Ramos (cell line): ENCODE data around the gene TRAPPC6A.

ENCODE experiments used
- in situ Hi-C: fragments of 300-500 bp; cut with MboI; formaldehyde crosslinking; loops from one replicate; pipeline ENCODE4 v1.14.3; 2022; ENCODE audit warnings: low sequenced_read_pairs; ENCODE audit not compliant: unreplicated experiment

TRAPPC6A gene

GRCh38 chr19:45151821-45152503 is 26.1 kb downstream of the TRAPPC6A start:
- in situ Hi-C loops: no loop called here

DNA sequence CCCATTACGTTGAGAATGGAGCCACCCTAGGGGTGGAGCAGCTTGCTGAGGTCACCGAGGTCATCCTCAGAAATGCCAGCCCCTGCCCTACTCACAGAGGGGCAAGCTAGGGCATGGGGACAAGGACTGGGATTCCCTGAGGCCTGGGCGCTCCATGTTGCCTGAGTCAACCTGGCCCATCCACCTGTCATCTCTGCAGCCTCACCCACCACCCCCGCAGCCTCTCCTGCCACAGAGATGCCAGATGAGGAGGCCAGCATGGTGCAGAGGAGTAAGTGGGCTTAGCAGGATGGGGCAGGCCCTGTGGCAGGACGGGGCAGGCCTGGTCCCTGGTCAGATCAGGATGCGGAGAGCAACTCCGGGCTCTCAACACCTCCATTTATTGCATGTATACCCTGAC is 26.7 kb downstream of the TRAPPC6A start:
- in situ Hi-C loops: no loop called here

DNA sequence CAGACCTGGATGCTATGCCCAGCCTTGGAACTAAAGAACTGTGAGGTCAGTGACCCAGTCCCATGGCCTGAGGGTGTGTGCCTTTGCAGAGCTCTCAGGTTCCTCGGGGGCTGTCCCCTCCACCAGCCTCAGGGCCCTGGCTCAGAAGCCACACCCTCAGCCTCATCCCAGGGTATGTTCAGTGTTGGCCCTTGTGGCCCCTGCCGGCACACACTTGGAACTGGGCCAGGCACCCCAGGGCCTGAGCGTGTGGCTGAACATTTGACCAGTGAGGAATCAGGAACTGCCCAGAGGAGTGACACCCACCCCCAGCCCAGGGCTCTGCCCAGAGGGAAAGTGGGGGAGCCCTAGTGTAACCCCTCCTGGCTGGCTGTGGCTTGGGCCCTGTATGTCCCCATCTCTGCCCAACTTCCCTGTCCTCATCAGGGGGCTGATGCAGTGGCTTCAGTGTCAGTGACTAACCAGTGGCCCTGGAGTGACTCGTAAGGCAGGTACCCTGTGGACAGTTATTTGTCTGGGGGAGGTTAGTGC is 27.2 kb downstream of the TRAPPC6A start:
- in situ Hi-C loops: no loop called here

DNA sequence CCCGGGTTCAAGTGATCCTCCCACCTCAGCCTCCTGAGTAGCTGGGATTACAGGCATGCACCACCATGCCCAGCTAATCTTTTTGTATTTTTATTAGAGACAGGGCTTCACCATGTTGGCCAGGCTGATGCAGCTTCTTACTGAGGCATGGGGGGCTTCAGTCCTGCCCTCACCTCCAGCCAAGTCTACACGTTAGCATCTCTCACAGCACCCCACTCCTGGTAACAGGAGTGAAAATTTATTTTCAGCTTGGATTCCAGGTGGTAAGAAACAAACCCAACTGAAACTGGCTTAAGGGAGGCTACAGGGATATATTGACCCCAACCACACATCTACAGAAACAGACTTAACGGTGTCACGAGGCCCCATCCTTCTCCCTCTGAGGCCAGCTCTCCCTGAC is 27.9 kb downstream of the TRAPPC6A start:
- in situ Hi-C loops: no loop called here

GRCh38 chr19:45149129-45149528 is 28.9 kb downstream of the TRAPPC6A start:
- in situ Hi-C loops: no loop called here

DNA sequence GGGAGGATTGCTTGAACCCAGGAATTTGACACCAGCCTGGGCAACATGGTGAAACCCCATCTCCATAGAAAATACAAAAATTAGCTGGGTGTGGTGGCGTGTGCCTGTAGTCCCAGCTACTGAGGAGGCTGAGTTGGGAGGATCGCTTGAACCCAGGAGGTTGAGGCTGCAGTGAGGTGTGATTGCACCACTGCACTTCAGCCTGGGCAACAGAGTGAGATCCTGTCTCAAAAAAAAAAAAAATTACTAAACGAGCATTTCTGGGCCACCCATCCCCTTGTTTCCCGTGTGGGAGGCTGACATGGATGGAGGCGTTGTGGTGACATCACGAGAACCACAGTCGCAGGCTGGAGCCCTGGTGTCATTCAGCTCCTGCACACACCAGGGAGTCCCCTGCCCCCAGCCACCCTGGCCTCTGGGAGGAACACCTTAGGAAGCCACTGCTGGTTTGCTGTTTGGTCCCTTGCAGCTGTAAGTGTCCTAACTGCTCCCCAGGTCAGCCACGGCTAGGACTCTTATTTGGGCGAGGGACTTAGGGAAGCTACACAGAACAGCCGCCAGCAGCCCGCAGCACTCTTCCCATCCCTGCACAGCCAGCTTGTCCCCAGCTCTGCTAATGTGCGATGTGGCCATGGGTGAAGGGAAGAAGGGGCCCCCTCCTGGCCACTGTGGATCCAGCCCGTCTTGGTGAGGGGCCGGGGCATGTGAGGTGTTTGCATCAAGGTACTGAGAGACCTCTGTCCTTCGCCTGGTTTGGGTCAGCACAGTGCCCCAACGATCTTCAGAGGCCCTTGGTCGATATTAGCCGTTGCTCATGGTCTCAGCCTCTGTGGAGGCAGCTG is 30.0 kb downstream of the TRAPPC6A start:
- in situ Hi-C loops: no loop called here

DNA sequence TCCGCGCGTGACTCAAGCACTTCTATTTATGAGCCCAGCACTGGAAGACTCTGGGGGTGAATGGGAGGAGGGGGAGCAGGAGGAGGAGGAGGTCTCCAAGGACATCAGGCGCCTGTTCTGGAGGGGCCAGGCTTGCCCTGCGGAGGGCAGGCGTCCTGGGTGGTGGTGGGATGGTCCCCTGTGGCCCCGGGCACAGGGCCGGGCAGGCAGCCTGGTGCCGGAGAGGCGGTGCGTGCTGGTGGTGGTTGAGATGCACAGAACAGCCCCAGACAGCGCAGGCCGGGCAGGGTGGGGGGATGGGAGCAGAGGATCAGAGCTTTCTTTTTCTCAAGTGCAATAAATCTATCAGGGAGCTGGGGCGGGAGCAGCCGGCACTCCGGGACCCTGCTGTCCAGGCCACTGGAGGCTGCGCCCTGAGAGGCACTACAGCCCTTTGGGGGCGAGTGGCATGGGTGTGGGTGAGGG is 31.3 kb downstream of the TRAPPC6A start:
- in situ Hi-C loops: no loop called here

GRCh38 chr19:45146251-45146650 is 31.8 kb downstream of the TRAPPC6A start:
- in situ Hi-C loops: no loop called here

GRCh38 chr19:45145270-45146189 is 32.5 kb downstream of the TRAPPC6A start:
- in situ Hi-C loops: no loop called here

DNA sequence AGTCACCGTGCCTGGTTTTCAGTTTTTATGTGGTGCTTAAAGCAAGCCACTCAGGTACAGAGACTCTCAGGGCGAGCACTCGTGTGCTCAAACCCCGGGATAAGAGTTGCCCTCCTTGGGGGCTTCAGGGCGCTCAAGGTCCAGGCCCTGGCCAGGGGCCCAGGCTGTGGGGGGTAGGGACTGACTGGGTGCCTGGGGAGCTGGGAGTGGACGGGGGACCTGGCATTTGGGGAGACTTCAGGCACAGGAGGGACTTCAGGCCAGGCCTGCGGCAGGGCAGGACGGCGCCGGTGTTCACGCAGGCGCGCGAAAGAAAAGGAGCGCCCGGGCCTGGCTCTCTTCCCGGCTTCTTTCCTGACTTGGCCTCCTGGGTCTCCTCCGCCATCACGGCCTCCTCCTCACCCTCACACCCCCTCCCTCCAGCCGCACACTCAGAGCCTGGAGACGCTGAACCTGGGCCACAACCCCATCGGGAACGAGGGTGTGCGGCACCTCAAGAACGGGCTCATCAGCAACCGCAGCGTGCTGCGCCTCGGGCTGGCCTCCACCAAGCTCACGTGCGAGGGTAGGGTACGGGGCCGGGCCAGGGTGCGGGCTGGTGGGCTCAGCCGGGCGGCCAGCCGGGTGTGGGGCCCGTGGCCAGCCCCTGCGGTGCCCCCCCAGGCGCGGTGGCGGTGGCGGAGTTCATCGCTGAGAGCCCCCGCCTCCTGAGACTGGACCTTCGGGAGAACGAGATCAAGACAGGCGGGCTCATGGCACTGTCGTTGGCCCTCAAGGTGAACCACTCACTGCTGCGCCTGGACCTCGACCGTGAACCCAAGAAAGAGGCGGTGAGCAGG is 33.4 kb downstream of the TRAPPC6A start:
- in situ Hi-C loops: no loop called here

GRCh38 chr19:45142726-45143110 is 35.3 kb downstream of the TRAPPC6A start:
- in situ Hi-C loops: no loop called here

GRCh38 chr19:45142016-45142725 is 35.9 kb downstream of the TRAPPC6A start:
- in situ Hi-C loops: no loop called here

DNA sequence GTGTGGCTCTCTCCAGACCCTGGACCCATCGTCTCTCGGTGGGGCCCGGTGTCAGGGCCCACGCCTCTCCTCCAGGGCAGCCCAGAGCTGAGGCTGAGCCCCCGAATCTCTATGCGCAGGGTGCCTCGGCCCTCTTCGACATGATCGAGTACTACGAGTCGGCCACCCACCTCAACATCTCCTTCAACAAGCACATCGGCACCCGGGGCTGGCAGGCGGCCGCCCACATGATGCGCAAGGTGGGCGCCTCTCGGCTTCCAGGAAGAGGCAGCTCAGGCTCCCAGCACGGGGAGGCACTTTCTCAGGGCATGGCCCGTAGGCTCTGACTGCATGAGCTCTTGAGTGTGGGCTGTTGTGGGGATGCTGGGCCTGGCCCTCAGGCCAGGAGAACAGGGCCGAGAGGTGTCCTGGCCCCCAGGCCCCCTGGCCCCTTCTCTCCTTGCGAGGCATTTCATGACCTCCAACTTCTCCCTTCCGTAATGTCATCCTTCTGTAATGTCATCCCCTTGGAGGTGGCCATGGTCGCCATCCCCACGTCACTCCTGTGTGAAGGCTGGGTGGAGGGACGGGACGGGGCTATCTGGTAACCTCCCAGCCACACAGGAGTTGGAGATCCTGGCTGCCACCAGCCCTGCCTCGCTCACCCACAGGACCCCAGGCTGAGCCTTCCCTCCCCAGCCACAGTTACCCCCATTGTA is 36.7 kb downstream of the TRAPPC6A start:
- in situ Hi-C loops: no loop called here

- in situ Hi-C loops: no loop called here
These were observed 37.5 kb downstream of the TRAPPC6A start for GRCh38 chr19:45140533-45140932.

DNA sequence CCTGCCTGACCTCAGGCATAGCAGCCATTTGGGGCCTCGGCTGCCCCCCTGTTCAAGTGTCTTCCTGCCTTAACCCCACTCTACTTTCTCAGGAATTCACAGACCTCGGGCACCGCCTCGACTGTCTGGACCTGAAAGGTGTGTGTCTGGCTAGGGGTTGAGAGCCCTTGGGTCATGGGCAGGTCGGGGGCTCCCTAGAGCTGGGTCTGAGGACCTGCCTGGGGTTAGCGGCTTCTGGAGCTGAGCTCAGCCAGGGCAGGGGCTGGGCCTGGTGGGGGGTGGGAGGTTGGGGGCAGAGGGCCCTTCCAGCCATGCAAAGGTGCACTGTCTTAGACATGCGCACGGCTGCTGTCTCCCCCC is 37.9 kb downstream of the TRAPPC6A start:
- in situ Hi-C loops: no loop called here

DNA sequence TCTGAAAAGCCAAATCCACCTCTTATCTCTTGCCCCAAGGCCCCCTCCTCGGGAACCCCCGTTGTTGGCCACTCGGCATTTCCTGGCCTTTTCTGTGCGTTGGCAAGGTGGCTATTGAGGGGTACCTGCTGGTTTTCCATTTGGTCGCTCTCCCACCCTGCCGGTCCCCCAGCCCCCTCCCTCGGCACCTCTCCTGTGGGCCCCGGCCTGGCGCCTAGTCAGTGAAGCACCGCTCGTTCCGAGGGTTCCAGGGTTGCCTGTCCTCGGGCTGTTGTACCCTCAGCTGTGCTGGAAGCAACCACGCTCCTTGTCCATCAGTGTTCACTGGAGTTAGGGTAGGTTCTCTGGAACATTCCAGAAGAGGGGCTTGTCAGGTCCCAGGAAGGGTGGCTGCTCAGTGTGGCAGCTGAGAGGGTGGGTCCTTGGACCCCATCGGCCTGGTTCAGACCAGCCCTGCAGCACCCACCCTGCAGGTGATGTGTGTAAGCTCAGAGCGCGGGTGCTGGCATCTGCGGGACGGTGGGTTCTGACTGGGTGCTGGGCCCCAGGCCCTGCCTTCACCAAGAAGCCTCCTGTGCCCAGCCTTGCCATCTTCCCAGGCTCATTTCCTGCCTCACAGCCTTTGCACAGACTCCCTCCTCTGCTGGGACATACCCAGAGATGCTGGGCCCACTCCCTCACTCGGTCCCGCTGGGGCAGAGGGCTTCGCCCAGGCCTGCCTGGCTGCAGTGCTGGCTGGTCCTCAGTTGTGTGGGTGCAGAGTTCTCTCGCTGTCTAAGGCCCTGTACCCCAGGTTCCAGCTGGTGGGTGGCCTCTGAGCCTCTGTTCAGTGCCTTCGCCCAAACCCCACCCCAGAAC is 38.5 kb downstream of the TRAPPC6A start:
- in situ Hi-C loops: no loop called here

- in situ Hi-C loops: no loop called here
These were observed 39.7 kb downstream of the TRAPPC6A start for GRCh38 chr19:45138303-45138751.
